HG02885 (cell line): ENCODE data around the gene TMUB1.
"Not testable (repeated sequence)": the region's sequence is repeated elsewhere in the genome, so short reads cannot be mapped to it uniquely, and the experiment has no call there.

ENCODE experiments used
- ATAC-seq: cut with Tn5 transposase; IDR thresholded peaks from one replicate; pipeline ENCODE4 v1.9.1; 2021; ENCODE audit warnings: mild to moderate bottlenecking; ENCODE audit not compliant: unreplicated experiment, poor library complexity

Gene TMUB1

GRCh38 chr7:151057506-151057988, 25.7 kb downstream of the TMUB1 start, which contains the start of gene CDK5:
CDK5 (minus strand) TSS chr7:151057897; CDS start chr7:151057848, 49 bp downstream.
- peak; percentile 9 for ATAC-seq

DNA sequence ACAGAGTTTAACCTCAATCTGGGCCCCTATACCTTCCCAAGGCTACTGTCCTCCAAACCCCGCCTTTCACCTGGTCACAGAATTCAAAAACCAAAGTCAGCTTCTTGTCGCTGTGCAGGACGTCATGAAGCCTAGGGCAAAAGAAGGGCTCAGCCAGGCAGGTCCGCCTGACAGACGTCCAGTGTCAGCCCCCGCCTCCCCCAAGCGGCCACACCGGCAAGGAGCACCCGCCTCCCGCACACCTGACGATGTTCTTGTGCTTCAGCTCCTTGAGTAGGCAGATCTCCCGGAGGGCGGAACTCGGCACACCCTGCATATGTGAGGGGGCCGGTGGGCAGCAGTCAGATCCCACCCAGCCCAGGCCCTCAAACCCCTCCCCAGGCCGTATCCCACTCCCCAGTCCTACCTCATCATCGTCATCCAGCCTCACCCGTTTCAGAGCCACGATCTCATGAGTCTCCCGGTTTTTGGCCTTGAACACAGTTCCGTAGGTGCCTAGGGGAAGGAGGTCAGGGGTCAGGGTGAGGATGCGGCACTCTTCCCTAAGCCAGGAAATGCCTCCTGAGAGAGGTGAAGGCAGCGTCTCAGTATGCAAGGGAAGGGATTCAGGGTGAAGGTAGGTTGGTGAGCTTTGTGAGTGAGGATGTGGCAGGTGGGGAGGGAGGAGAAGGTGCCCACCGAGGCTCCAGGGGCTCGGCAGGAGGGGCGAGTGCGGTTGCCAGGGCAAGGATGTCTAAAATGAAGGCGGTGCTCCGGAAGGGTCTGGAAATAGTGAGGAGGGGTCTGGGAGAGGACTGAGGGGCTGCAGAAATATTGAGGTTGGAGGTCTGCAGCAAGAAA, 26.4 kb downstream of the TMUB1 start:
- ATAC-seq: no peak

- no peak for ATAC-seq
Observed at GRCh38 chr7:151056283-151056665, 27.0 kb downstream of the TMUB1 start.

DNA sequence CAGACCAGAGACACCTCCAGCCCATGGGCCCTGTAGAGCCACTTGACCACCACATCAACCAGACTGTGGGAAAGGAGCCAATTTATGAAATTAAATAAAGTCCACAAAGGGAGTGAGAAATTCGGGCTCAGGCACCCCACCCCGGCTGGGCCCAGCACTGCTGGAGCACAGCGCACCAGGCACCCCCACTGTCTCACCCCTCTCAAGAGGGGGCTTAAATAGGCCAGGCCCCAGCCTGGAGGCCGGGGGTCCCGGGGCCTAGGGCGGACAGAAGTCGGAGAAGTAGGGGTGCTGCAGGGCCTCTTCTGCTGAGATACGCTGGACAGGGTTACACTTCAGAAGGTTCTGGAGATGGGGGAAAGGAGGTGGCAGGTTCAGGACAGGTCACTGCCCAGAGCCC, 29.5 kb downstream of the TMUB1 start:
- no peak for ATAC-seq

GRCh38 chr7:151053096-151053495, 30.2 kb downstream of the TMUB1 start:
- ATAC-seq: no peak

DNA sequence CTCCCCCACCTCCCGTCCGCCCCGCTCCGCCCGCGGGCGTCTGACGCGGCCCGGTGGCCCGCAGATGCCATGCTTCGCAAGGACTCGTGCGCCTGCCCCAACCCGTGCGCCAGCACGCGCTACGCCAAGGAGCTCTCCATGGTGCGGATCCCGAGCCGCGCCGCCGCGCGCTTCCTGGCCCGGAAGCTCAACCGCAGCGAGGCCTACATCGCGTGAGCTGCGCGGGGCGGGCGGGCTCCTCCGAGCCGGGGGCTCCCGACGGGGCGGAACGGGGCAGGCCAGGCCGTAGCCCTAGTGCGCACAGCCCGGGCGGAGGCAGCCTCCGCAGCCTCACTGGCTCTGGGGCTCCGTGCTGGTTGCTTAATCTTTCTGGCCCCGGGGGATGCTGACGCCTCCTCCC, 32.2 kb downstream of the TMUB1 start:
- ATAC-seq: no peak

GRCh38 chr7:151048911-151049463, 34.3 kb downstream of the TMUB1 start:
- no peak for ATAC-seq

- ATAC-seq: no peak
Observed at GRCh38 chr7:151047976-151048815, 35.1 kb downstream of the TMUB1 start, which contains the start of gene ASIC3. ASIC3 (plus strand) TSS chr7:151048531; CDS start chr7:151048886, 355 bp downstream.

DNA sequence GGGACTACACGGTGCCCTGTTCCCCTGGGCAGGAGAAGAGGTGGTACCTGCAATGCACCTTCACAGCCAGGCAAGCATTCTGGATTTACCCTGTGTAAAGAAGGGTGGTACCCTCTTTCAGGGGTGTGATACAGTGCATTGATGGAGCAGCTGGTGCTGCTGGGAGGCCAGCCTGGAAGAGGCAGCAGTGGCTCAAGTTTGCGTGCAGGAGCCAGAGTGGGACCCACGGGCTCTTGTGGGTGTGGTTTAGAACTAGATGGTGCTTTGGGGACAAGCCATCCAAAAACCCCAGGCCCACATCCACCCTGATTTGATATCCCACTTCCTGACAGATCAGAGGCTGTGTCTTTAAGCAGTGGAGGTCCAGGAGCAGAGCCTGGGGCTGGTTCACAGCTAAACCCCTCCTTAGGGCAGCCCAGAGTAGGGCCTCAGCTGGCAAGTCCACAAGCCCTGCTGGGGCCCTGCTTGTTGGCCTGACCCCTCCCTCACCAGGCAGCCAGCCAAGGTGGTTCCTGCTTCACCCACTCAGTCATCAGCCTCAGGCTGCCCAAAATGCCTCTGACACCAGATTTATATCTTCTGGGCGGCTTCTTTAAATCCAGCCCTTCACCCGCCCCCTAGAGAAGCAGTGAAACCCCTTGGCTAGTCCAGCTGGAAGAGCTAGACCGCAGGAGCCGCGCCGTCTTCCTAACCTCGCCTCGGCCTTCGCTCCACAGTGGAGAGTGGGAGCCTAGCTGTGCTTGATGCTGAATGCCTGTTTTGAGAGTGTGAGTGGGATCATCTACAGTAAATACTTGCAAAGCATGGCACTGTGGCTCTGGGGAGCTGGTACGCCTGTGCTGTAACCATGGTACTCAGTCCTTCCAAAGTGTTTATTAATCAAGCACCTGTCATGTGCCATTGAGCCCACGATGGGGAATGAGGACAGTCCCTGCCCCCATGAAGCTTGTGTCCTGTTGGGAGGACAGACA, 36.4 kb downstream of the TMUB1 start:
- no peak for ATAC-seq

GRCh38 chr7:151045967-151046366, 37.3 kb downstream of the TMUB1 start:
- ATAC-seq: no peak

- no peak for ATAC-seq
Observed at GRCh38 chr7:151045262-151045661, 38.0 kb downstream of the TMUB1 start.

DNA sequence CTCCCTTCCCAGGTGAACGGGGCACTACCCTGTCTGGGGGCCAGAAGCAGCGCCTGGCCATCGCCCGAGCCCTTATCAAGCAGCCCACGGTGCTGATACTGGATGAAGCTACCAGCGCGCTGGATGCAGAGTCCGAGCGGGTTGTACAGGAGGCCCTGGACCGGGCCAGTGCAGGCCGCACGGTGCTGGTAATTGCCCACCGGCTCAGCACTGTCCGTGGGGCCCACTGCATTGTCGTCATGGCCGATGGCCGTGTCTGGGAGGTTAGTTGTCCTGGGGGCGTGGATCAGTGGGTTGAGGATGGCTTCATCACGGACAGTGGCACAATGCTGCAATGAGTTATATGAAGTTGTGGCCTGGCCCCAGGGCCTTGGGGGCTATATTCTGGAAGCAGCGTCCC, 39.3 kb downstream of the TMUB1 start:
- ATAC-seq: no peak

DNA sequence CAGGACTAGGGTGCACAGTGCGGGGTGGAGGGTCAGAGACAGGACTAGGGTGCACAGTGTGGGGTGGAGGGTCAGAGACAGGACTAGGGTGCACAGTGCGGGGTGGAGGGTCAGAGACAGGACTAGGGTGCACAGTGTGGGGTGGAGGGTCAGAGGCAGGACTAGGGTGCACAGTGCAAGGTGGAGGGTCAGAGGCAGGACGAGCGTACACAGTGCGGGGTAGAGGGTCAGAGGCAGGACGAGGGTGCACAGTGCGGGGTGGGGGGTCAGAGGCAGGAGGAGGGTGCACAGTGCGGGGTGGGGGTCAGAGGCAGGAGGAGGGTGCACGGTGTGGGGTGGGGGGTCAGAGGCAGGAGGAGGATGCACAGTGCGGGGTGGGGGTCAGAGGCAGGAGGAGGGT, 39.8 kb downstream of the TMUB1 start:
- ATAC-seq: not testable (repeated sequence)

DNA sequence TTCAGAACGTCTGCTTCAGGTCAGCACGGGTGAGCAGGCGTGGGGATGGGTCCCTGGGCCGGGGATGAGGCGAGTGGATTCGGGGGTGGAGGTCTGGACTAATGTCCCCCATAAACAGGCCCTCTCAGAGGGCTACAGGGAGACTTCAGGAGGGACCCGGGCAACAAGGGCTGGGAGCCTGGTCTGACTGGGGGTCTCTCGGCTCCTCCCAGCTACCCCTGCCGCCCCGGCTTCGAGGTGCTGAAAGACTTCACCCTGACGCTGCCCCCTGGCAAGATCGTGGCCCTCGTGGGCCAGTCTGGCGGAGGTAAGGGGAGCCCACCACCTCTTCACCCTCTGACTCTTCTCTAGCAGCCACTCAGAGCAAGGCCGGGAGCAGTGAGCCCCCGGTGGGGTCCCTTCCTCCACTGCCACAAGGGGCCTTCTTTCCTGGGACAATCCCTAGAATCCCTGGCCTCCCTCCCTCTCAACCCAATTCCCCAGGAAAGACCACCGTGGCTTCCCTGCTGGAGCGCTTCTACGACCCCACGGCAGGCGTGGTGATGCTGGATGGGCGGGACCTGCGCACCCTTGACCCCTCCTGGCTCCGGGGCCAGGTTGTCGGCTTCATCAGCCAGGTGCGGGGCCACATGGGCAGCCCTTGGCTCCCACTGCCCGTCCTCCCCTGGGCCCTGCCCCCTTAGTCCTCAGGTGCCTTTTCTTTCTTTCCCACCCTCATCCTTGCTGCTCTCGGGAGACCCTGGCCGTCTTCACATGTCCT, 42.5 kb downstream of the TMUB1 start:
- no peak for ATAC-seq

- no peak for ATAC-seq
Observed at GRCh38 chr7:151039850-151040548, 43.3 kb downstream of the TMUB1 start.

DNA sequence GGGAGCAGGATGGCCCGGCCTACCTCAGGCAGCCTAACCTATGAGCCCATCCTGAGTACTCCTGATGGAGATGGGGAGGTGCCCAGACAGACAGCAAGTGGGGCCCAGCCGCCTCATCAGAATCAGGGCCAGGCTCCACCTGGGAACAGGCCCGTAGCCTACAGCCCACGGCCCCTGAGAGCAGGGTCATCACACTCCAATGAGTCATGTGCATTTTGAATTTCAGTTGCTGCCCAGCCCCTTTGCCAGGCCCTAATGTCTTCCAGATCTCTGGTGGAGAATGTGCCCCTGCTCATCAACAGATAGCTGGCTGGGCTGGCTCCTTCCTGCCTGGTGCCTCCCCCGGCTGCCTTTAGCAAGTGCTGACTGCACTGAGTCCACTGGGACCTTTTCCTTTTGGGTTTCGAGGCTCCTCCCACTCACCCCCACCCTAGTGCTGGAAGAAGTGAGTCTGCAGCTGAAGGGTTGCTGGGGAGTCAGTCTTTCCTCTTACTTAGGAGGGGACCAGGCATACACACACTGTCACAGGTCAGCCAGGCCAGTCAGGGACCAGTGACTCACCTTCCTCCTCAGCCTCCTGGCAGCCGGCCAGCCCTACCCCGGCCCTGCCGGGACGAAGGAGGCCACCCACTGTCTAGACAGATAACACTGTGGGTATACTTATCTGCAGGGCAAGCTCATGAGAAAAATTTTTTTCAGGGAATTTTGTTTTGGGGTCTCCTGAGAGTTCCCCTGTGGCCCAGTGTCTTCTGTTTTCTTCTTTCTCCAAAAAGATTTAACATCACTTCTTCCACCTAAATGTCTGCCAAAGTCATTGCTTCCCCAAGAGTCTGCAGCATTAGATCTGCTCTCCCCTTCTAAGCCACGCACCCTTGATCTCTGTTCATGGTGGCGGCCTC, 44.1 kb downstream of the TMUB1 start:
- ATAC-seq: no peak

GRCh38 chr7:151035902-151036301, 47.4 kb downstream of the TMUB1 start:
- no peak for ATAC-seq
